SK-N-SH (cell line): ENCODE results near the gene NOL4L. TPM values are rescaled to one million over a fixed set of nuclear protein-coding genes. Genes with fewer than 3 reads are reported as not detected.

Experiments used
- CTCF ChIA-PET: fragments of 300-600, 350-600 bp; formaldehyde crosslinking; extraction: SDS; loops from one replicate; lab custom pipeline; 2021; lab: Yijun Ruan, JAX
- POLR2A ChIA-PET: fragments of 350-600 bp; sonication (Branson Sonifier 250); formaldehyde crosslinking; extraction: SDS; loops from one replicate; lab custom pipeline; 2020; ENCODE audit warnings: antibody characterized with exemption, inconsistent platforms; lab: Yijun Ruan, JAX
- DNase-seq: peaks from one replicate; pipeline ENCODE4 v3.0.0; 2012
- H2AFZ ChIP-seq: fragments of 200-600 bp; sonication (generic); 2 replicates; pipeline ENCODE4 v1.8.1; 2016; ENCODE audit warnings: antibody characterized with exemption, mild to moderate bottlenecking, low read depth
- H3F3A ChIP-seq: fragments of 200-600 bp; sonication (generic); replicated peaks from 2 replicates; pipeline ENCODE3; 2016; ENCODE audit warnings: antibody characterized with exemption, mild to moderate bottlenecking; ENCODE audit not compliant: insufficient read depth
- H3K27ac ChIP-seq, 2 experiments: fragments of 200-500 bp in 1 of 2; fragments of 200-600 bp in 1 of 2; sonication (Bioruptor generic) in 1 of 2; sonication (generic), shearing (Covaris generic) in 1 of 2; 2 replicates each; pipeline versions ENCODE4 v1.5.1 to v1.6.1; 2014 to 2016; ENCODE audit warnings: low read depth in 2 of 2, inconsistent platforms in 1 of 2, low read length in 1 of 2, mild to moderate bottlenecking in 1 of 2, mixed read lengths in 1 of 2
- H3K27me3 ChIP-seq: fragments of 200-600 bp; sonication (generic), shearing (Covaris generic); 2 replicates; pipeline ENCODE4 v1.6.1; 2016; ENCODE audit warnings: mixed run types; ENCODE audit not compliant: insufficient read depth
- H3K36me3 ChIP-seq, 2 experiments: fragments of 200-500 bp in 1 of 2; fragments of 200-600 bp in 1 of 2; sonication (Bioruptor generic) in 1 of 2; sonication (generic) in 1 of 2; replicated peaks in 1 of 2; 2 replicates each; pipeline versions ENCODE3 to v1.5.1; 2014 to 2016; ENCODE audit warnings: low read length in 1 of 2, mild to moderate bottlenecking in 1 of 2; ENCODE audit not compliant: insufficient read depth in 2 of 2, control insufficient read depth in 1 of 2
- H3K4me1 ChIP-seq, 2 experiments: fragments of 200-500 bp in 1 of 2; fragments of 200-600 bp in 1 of 2; sonication (Bioruptor generic) in 1 of 2; sonication (generic), shearing (Covaris generic) in 1 of 2; 2 replicates each; pipeline versions ENCODE4 v1.5.1 to v1.6.1; 2014 to 2016; ENCODE audit warnings: low read depth in 1 of 2, low read length in 1 of 2, mixed run types in 1 of 2; ENCODE audit not compliant: insufficient read depth in 2 of 2, control insufficient read depth in 1 of 2
- H3K4me2 ChIP-seq: fragments of 200-600 bp; sonication (generic), shearing (Covaris generic); 2 replicates; pipeline ENCODE4 v1.6.1; 2017; ENCODE audit warnings: mixed run types
- H3K4me3 ChIP-seq, 2 experiments: fragments of 200-500 bp in 1 of 2; fragments of 200-600 bp in 1 of 2; sonication (Bioruptor generic) in 1 of 2; sonication (generic), shearing (Covaris generic) in 1 of 2; 2 replicates each; pipeline versions ENCODE4 v1.5.1 to v1.8.1; 2014 to 2016; ENCODE audit warnings: low read depth in 2 of 2, inconsistent platforms in 1 of 2, low read length in 1 of 2, mild to moderate bottlenecking in 1 of 2, mixed read lengths in 1 of 2, moderate library complexity in 1 of 2
- H3K79me2 ChIP-seq: fragments of 200-600 bp; sonication (generic); 2 replicates; pipeline ENCODE4 v1.8.1; 2017; ENCODE audit warnings: mild to moderate bottlenecking; ENCODE audit not compliant: insufficient read depth
- H3K9ac ChIP-seq: fragments of 200-600 bp; sonication (generic); 2 replicates; pipeline ENCODE4 v1.6.1; 2017; ENCODE audit warnings: mixed run types
- H3K9me2 ChIP-seq: fragments of 200-600 bp; sonication (generic); 2 replicates; pipeline ENCODE4 v1.6.1; 2017; ENCODE audit warnings: mixed run types
- H3K9me3 ChIP-seq: fragments of 200-600 bp; sonication (generic); 2 replicates; pipeline ENCODE4 v1.6.1; 2017; ENCODE audit warnings: mixed run types, mild to moderate bottlenecking, moderate library complexity
- H4K20me1 ChIP-seq: fragments of 200-600 bp; sonication (generic); 2 replicates; pipeline ENCODE4 v1.6.1; 2017; ENCODE audit warnings: mild to moderate bottlenecking, mixed run types; ENCODE audit not compliant: insufficient read depth
- EP300 ChIP-seq, 2 experiments: IDR thresholded peaks; 2 replicates each; pipeline versions ENCODE4 v1.4.0 to v1.6.1; 2012; ENCODE audit warnings: borderline replicate concordance in 1 of 2, low read depth in 1 of 2, low read length in 1 of 2
- EZH2phosphoT487 ChIP-seq: fragments of 200-600 bp; sonication (generic); IDR thresholded peaks from 2 replicates; pipeline ENCODE4 v1.6.1; 2017; ENCODE audit warnings: low read depth, mixed run types, mild to moderate bottlenecking, antibody characterized with exemption, moderate library complexity, borderline replicate concordance
- FOSL2 ChIP-seq: IDR thresholded peaks from 2 replicates; pipeline ENCODE4 v1.4.0; 2012; ENCODE audit warnings: low read depth, mild to moderate bottlenecking, moderate library complexity, borderline replicate concordance
- FOXJ3 ChIP-seq: sonication (generic); formaldehyde crosslinking; IDR thresholded peaks from 2 replicates; pipeline ENCODE4 v1.5.1; 2020; ENCODE audit warnings: mild to moderate bottlenecking, missing genetic modification reagents
- FOXM1 ChIP-seq: IDR thresholded peaks from 2 replicates; pipeline ENCODE4 v1.4.0; 2012; ENCODE audit warnings: low read depth, mild to moderate bottlenecking
- GABPA ChIP-seq: IDR thresholded peaks from 2 replicates; pipeline ENCODE4 v1.4.0; 2012; ENCODE audit warnings: low read depth, mild to moderate bottlenecking
- GATA2 ChIP-seq: sonication (generic); formaldehyde crosslinking; IDR thresholded peaks from 2 replicates; pipeline ENCODE4 v1.5.0; 2020; ENCODE audit warnings: mild to moderate bottlenecking, missing genetic modification reagents
- NFIC ChIP-seq: IDR thresholded peaks from 2 replicates; pipeline ENCODE4 v1.4.0; 2012; ENCODE audit warnings: borderline replicate concordance
- PBX3 ChIP-seq: IDR thresholded peaks from 2 replicates; pipeline ENCODE4; 2012
- RAD21 ChIP-seq: IDR thresholded peaks from 2 replicates; pipeline ENCODE4 v1.6.1; 2012; ENCODE audit warnings: mild to moderate bottlenecking, low read length
- RFX5 ChIP-seq: IDR thresholded peaks from 2 replicates; pipeline ENCODE4 v1.6.1; 2012; ENCODE audit warnings: mild to moderate bottlenecking, improper control_type of control experiment, low read length
- RXRA ChIP-seq: IDR thresholded peaks from 2 replicates; pipeline ENCODE4 v1.4.0; 2012; ENCODE audit warnings: low read depth, mild to moderate bottlenecking, borderline replicate concordance
- SIN3A ChIP-seq: IDR thresholded peaks from 2 replicates; pipeline ENCODE4 v1.6.1; 2012; ENCODE audit warnings: low read depth, mild to moderate bottlenecking, low read length, moderate library complexity, borderline replicate concordance
- SMC3 ChIP-seq: IDR thresholded peaks from 2 replicates; pipeline ENCODE4 v1.6.1; 2012; ENCODE audit warnings: low read depth, low read length, improper control_type of control experiment
- TCF12 ChIP-seq: IDR thresholded peaks from 2 replicates; pipeline ENCODE4 v1.4.0; 2012
- TEAD4 ChIP-seq: IDR thresholded peaks from 2 replicates; pipeline ENCODE4 v1.4.0; 2012; ENCODE audit warnings: mild to moderate bottlenecking, borderline replicate concordance; ENCODE audit not compliant: insufficient read depth
- WGBS: methylation state at CpG from one replicate; pipeline ENCODE4 v1.1.6; 2017; ENCODE audit warnings: low lambda C conversion rate; 5-methylcytosine and 5-hydroxymethylcytosine counted together
- polyA plus RNA-seq, 3 experiments: library from polyadenylated mRNA; depleted of rRNA; stranded (reverse); fragments of >200 nt; gene quantifications; 2 replicates each; pipeline ENCODE4 v1.2.3, GENCODE V29; 2012
- TF ChIP-seq, protein P1 (sequence below): fragments of 150-350 bp; IDR thresholded peaks from 2 replicates; pipeline ENCODE4 v1.6.1; 2016; ENCODE audit warnings: mild to moderate bottlenecking, low read depth, low read length
- TF ChIP-seq, protein P2 (sequence below): fragments of 200-600 bp; sonication (generic); IDR thresholded peaks from 2 replicates; pipeline ENCODE4 v1.6.1; 2017; ENCODE audit warnings: antibody characterized with exemption, mild to moderate bottlenecking, moderate library complexity
- TF ChIP-seq, protein P3 (sequence below): IDR thresholded peaks from 2 replicates; pipeline ENCODE4 v1.4.0; 2012; ENCODE audit warnings: low read depth, borderline replicate concordance
- TF ChIP-seq, protein P4 (sequence below): IDR thresholded peaks from 2 replicates; pipeline ENCODE4 v1.4.0; 2012; ENCODE audit warnings: low read depth, borderline replicate concordance

NOL4L gene
- polyA plus RNA-seq, 1 of the 3 experiments (the other 2 are of a cell fraction): 14.3 TPM

DNA sequence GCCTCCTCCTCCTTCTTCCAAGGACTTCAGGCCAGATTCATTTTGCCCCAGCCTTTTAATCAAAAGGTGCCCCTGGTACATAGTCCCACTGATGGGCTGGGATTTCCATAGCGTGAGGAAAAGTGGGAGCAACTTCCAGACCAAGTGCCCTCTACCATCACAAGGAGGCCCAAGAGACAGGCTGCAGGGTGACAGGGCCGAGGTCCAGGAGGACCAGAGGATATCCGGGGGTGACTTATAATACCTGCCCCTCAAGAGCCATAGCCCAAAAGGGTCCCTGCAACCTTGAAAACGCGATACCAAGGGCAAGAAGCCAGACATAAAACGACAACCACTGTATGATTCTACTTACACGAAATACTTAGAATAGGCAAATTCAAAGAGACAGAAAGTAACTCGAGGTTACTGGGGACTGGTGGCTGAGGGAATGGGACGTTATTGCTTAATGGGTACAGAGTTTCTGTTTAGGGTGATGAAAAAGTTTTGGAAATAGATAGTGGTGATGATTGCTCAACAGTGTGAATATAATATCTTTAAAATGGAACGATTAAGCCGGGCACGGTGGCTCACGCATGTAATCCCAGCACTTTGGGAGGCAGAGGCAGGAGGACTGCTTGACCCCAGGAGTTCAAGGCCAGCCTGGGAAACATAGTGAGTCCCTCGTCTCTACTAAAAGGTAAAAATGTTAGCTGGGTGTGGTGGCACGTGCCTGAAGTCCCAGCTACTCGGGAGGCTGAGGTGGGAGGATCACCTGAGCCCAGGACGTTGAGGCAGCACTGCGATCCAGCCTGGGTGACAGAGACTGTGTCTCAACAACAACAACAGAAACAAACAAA, 71.9 kb downstream of the NOL4L start:
- H3K9me2 ChIP-seq: no peaks in the 10 kb centered on the region
- H3K4me1 ChIP-seq: peaks cover 0 to 68% of the 10 kb centered on the region in 2 experiments; a peak in 3 of 4 replicates
- no peaks in the 10 kb centered on the region for H3K36me3 ChIP-seq
- H3K79me2 ChIP-seq: no peaks in the 10 kb centered on the region
- H3K9ac ChIP-seq: no peak overlapping the region
- POLR2A ChIA-PET: no interaction called here
- H2AFZ ChIP-seq: no peak overlapping the region
- TF ChIP-seq, protein P1, sequence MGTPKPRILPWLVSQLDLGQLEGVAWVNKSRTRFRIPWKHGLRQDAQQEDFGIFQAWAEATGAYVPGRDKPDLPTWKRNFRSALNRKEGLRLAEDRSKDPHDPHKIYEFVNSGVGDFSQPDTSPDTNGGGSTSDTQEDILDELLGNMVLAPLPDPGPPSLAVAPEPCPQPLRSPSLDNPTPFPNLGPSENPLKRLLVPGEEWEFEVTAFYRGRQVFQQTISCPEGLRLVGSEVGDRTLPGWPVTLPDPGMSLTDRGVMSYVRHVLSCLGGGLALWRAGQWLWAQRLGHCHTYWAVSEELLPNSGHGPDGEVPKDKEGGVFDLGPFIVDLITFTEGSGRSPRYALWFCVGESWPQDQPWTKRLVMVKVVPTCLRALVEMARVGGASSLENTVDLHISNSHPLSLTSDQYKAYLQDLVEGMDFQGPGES: no peak
- TF ChIP-seq TEAD4 (no peak), RFX5 (no peak), SMC3 (no peak)
- H3F3A ChIP-seq: no peaks in the 10 kb centered on the region
- no peak overlapping the region for H3K4me3 ChIP-seq
- 78% methylated on average over 18 of the region's 18 CpGs for WGBS
- H3K27ac ChIP-seq: no peak overlapping the region
- no peaks in the 10 kb centered on the region for H4K20me1 ChIP-seq
- no peak overlapping the region for H3K4me2 ChIP-seq
- no peaks in the 10 kb centered on the region for H3K27me3 ChIP-seq
- H3K9me3 ChIP-seq: no peaks in the 10 kb centered on the region
- DNase-seq: no peak
- CTCF ChIA-PET: no interaction called here

DNA sequence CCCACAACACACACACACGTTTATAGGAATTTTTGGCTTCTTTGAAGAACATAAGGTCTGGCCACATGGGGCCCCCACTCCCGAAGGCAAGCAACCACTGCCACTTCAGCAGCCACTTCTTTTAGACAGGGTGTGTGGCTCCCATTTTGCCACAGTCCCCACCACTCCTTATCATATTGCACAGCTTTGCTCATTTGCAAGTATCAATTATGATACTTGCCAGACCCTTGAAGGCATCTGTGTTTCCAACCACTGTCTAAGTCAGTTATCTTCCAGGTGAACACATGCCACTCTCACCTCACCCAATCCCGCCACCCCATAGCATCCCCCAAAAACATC, 73.1 kb downstream of the NOL4L start:
- Histone ChIP-seq H3K9me3 (no peaks in the 10 kb centered on the region), H2AFZ (no peak overlapping the region), H3K9me2 (no peaks in the 10 kb centered on the region), H3F3A (no peaks in the 10 kb centered on the region), H3K4me1 (peaks cover 0 to 61% of the 10 kb centered on the region in 2 experiments; a peak in 2 of 4 replicates), H3K36me3 (no peaks in the 10 kb centered on the region), H3K4me3 (no peak overlapping the region), H4K20me1 (no peaks in the 10 kb centered on the region), H3K79me2 (no peaks in the 10 kb centered on the region), H3K27me3 (no peaks in the 10 kb centered on the region), H3K27ac (peak overlapping the region in 1 of 2 experiments; percentile 5; a peak in 1 of 4 replicates), H3K4me2 (no peak overlapping the region), H3K9ac (no peak overlapping the region)
- POLR2A ChIA-PET: no interaction called here
- CTCF ChIA-PET: interaction anchor here (4.9 kb wide), 1 partner anchor 27 kb away, joined by 28 read pairs; no protein-coding TSS in a partner anchor
- 79% methylated on average over 3 of the region's 3 CpGs for WGBS
- DNase-seq: no peak
- TF ChIP-seq NFIC (no peak), SIN3A (no peak), EP300 (IDR thresholded peaks at IDR 0.05; ENCODE audit: borderline replicate concordance in 1 of 2, low read depth in 1 of 2, low read length in 1 of 2) (no peak), RAD21 (no peak), FOSL2 (no peak), EZH2phosphoT487 (no peak), FOXM1 (no peak), GABPA (no peak), FOXJ3 (CRISPR knock-in tag) (no peak), TEAD4 (no peak), GATA2 (CRISPR knock-in tag) (no peak), RXRA (no peak), TCF12 (no peak), PBX3 (no peak)
- TF ChIP-seq, protein P2, sequence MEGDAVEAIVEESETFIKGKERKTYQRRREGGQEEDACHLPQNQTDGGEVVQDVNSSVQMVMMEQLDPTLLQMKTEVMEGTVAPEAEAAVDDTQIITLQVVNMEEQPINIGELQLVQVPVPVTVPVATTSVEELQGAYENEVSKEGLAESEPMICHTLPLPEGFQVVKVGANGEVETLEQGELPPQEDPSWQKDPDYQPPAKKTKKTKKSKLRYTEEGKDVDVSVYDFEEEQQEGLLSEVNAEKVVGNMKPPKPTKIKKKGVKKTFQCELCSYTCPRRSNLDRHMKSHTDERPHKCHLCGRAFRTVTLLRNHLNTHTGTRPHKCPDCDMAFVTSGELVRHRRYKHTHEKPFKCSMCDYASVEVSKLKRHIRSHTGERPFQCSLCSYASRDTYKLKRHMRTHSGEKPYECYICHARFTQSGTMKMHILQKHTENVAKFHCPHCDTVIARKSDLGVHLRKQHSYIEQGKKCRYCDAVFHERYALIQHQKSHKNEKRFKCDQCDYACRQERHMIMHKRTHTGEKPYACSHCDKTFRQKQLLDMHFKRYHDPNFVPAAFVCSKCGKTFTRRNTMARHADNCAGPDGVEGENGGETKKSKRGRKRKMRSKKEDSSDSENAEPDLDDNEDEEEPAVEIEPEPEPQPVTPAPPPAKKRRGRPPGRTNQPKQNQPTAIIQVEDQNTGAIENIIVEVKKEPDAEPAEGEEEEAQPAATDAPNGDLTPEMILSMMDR: no peak
- TF ChIP-seq, protein P3, sequence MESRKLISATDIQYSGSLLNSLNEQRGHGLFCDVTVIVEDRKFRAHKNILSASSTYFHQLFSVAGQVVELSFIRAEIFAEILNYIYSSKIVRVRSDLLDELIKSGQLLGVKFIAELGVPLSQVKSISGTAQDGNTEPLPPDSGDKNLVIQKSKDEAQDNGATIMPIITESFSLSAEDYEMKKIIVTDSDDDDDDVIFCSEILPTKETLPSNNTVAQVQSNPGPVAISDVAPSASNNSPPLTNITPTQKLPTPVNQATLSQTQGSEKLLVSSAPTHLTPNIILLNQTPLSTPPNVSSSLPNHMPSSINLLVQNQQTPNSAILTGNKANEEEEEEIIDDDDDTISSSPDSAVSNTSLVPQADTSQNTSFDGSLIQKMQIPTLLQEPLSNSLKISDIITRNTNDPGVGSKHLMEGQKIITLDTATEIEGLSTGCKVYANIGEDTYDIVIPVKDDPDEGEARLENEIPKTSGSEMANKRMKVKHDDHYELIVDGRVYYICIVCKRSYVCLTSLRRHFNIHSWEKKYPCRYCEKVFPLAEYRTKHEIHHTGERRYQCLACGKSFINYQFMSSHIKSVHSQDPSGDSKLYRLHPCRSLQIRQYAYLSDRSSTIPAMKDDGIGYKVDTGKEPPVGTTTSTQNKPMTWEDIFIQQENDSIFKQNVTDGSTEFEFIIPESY: no peak
- TF ChIP-seq, protein P4, sequence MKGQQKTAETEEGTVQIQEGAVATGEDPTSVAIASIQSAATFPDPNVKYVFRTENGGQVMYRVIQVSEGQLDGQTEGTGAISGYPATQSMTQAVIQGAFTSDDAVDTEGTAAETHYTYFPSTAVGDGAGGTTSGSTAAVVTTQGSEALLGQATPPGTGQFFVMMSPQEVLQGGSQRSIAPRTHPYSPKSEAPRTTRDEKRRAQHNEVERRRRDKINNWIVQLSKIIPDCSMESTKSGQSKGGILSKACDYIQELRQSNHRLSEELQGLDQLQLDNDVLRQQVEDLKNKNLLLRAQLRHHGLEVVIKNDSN: no peak
